Pons (tissue), 1 donor: ENCODE data around the gene CPNE6.

Experiments used
- DNase-seq: peaks from one replicate; pipeline ENCODE4 v3.0.0-alpha.2; 2016; ENCODE audit warnings: low spot score

The CPNE6 gene

GRCh38 chr14:24054646-24055045, 16.7 kb upstream of the CPNE6 start:
- no peak for DNase-seq

- DNase-seq, result no peak
Measured at GRCh38 chr14:24055971-24056799, 15.2 kb upstream of the CPNE6 start.

GRCh38 chr14:24056800-24057184, 14.6 kb upstream of the CPNE6 start:
- DNase-seq, result no peak

GRCh38 chr14:24057271-24057670, 14.1 kb upstream of the CPNE6 start:
- no peak for DNase-seq

- no peak for DNase-seq
Measured at GRCh38 chr14:24057867-24058259, 13.5 kb upstream of the CPNE6 start.

- DNase-seq, result peak; percentile 91
Measured at GRCh38 chr14:24058260-24058950, 13.0 kb upstream of the CPNE6 start.

- no peak for DNase-seq
Measured at GRCh38 chr14:24058951-24059475, 12.3 kb upstream of the CPNE6 start.

- DNase-seq, result no peak
Measured at GRCh38 chr14:24059841-24060388, 11.4 kb upstream of the CPNE6 start.

GRCh38 chr14:24060443-24060842, 10.9 kb upstream of the CPNE6 start:
- DNase-seq, result no peak

GRCh38 chr14:24060984-24061913, 10.1 kb upstream of the CPNE6 start:
- DNase-seq, result no peak

GRCh38 chr14:24062216-24062980, 9.0 kb upstream of the CPNE6 start:
- no peak for DNase-seq

- DNase-seq, result no peak
Measured at GRCh38 chr14:24063263-24063836, 8.0 kb upstream of the CPNE6 start.

- DNase-seq, result no peak
Measured at GRCh38 chr14:24064091-24064795, 7.1 kb upstream of the CPNE6 start.

- DNase-seq, result no peak
Measured at GRCh38 chr14:24064856-24065255, 6.5 kb upstream of the CPNE6 start.

GRCh38 chr14:24065408-24065807, 6.0 kb upstream of the CPNE6 start:
- DNase-seq, result no peak

GRCh38 chr14:24066496-24067132, 4.7 kb upstream of the CPNE6 start:
- no peak for DNase-seq

- DNase-seq, result no peak
Measured at GRCh38 chr14:24067133-24068082, 4.0 kb upstream of the CPNE6 start.

GRCh38 chr14:24068711-24069410, 2.5 kb upstream of the CPNE6 start:
- DNase-seq, result no peak
